Right lobe of liver (tissue), 6 donors: ENCODE data around the gene TPM1. TPM values are rescaled to one million over a fixed set of nuclear protein-coding genes. Genes with fewer than 3 reads are reported as not detected.

ENCODE experiments used
- ATAC-seq, 4 donors: fragments of 200-7000 bp; cut with Tn5 transposase; one replicate each; pipeline ENCODE4 v1.9.1; 2020; ENCODE audit warnings: mild to moderate bottlenecking in 4 of 4, moderate library complexity in 4 of 4
- DNase-seq, 3 donors: peaks; one replicate each; pipeline ENCODE4 v3.0.0-alpha.2; 2020
- H3K27ac ChIP-seq, 3 donors: fragments of 200-600 bp; one replicate each; pipeline ENCODE4 v1.8.0; 2022
- H3K27me3 ChIP-seq, 2 donors: fragments of 200-600 bp; one replicate each; pipeline ENCODE4 v1.8.0; 2022
- H3K36me3 ChIP-seq, 4 donors: fragments of 200-600 bp; sonication (generic) in 1 of 4; one replicate each; pipeline versions ENCODE4 v1.5.1 to v1.8.0; 2017 to 2022; ENCODE audit warnings: control low read depth in 1 of 4
- H3K4me1 ChIP-seq, 4 donors: fragments of 200-600 bp; sonication (generic) in 1 of 4; one replicate each; pipeline versions ENCODE4 v1.5.1 to v1.8.0; 2017 to 2022; ENCODE audit warnings: control low read depth in 1 of 4
- H3K4me3 ChIP-seq, 3 donors: fragments of 200-600 bp; one replicate each; pipeline ENCODE4 v1.8.0; 2022
- H3K9me3 ChIP-seq, 4 donors: fragments of 200-600 bp; sonication (generic) in 1 of 4; one replicate each; pipeline versions ENCODE4 v1.5.1 to v1.8.0; 2017 to 2022; ENCODE audit warnings: control low read depth in 1 of 4
- CTCF ChIP-seq, 4 donors: fragments of 200-600 bp in 3 of 4; fragments of 450-650 bp in 1 of 4; IDR thresholded peaks; one replicate each; pipeline versions ENCODE4 v1.5.1 to v1.8.0; 2016 to 2022; ENCODE audit warnings: antibody characterized with exemption in 4 of 4, mild to moderate bottlenecking in 2 of 4
- POLR2A ChIP-seq: fragments of 450-650 bp; IDR thresholded peaks from one replicate; pipeline ENCODE4 v1.6.1; 2017; ENCODE audit warnings: antibody characterized with exemption, mild to moderate bottlenecking
- WGBS: methylation state at CpG from one replicate; pipeline ENCODE4 v1.1.6; 2018; ENCODE audit warnings: low coverage, low lambda C conversion rate; ENCODE audit not compliant: insufficient coverage; ENCODE audit errors: missing lambda C conversion rate; 5-methylcytosine and 5-hydroxymethylcytosine counted together
- intact Hi-C, 2 donors: fragments of 100-400 bp; cut with DNase I; formaldehyde crosslinking; loops; one replicate each; pipeline versions ENCODE4 v1.11.2 to v1.14.1; 2022
- total RNA-seq, 6 experiments: library from RNA; depleted of rRNA in 2 of 6; stranded (reverse); fragments of >200 nt in 2 of 6; fragmentation: NEBNext Ultra II Directional in 3 of 6; extraction: Animal tissue kit (Norgen Biotek cat#: 25700) in 3 of 6; gene quantifications; one replicate each; pipeline versions ENCODE4 v1.1.0 to v1.2.4, GENCODE V29; 2016 to 2023
- donor health status: DM: no; HTN: yes; CAD: no.
- donor health status: DM: no; HTN: no; CAD: no.
- donor health status: DM: no; HTN: no; CAD: no.
- donor health status: DM: no; HTN: yes; CAD: no.
- donor health status: DM: no; HTN: yes; CAD: no.

TPM1 gene
- total RNA-seq, 6 experiments from 2014 or later = 44.3 to 180 (median 91.6) TPM

DNA sequence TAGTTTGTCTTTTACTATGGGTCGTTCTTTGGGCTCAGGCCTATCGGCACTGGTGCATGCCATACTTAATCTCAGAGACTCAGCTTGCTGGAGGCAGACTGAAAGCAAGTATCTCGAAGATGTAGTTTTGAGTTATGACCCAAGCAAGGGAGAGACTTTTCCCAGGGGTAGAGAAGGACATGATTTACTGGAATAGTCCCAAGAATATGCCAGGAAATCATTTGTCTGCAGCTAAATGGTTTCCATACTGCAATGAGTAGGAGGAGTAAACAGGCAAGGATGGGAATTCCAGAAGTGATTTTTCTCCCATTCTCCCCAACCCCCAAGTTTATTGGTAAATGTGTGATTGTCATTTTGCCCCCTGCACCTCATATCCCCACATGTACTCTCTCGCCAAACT, 43.7 kb downstream of the TPM1 start:
- Histone ChIP-seq H3K27me3 (no peaks in the 10 kb centered on the region), H3K4me3 (no peak overlapping the region), H3K36me3 (no peaks in the 10 kb centered on the region), H3K4me1 (peaks cover 0 to 14% (median 0%) of the 10 kb centered on the region in 4 donors), H3K27ac (no peak overlapping the region), H3K9me3 (no peaks in the 10 kb centered on the region)
- 93% methylated on average over 4 of the region's 4 CpGs for WGBS
- intact Hi-C loops = loop anchor here in 1 of 2 donors (10.0 kb wide), 1 partner anchor 241 kb away; no protein-coding TSS in a partner anchor
- ATAC-seq (no peak), DNase-seq (no peak)
- no peak for TF ChIP-seq CTCF (IDR thresholded peaks at IDR 0.05)
- TF ChIP-seq POLR2A = no peak

GRCh38 chr15:63086947-63087346, 44.4 kb downstream of the TPM1 start:
- H3K4me1 ChIP-seq = peaks cover 0 to 14% (median 0%) of the 10 kb centered on the region in 4 donors
- H3K27ac ChIP-seq = no peak overlapping the region
- H3K27me3 ChIP-seq = no peaks in the 10 kb centered on the region
- DNase-seq (no peak), ATAC-seq (no peak)
- intact Hi-C loops = loop anchor here in 1 of 2 donors (10.0 kb wide), 1 partner anchor 242 kb away; no protein-coding TSS in a partner anchor
- no peaks in the 10 kb centered on the region for H3K36me3 ChIP-seq
- 66% methylated on average over 5 of the region's 5 CpGs for whole genome bisulfite sequencing
- no peak for TF ChIP-seq POLR2A
- no peak for TF ChIP-seq CTCF (IDR thresholded peaks at IDR 0.05)
- no peaks in the 10 kb centered on the region for H3K9me3 ChIP-seq
- H3K4me3 ChIP-seq = no peak overlapping the region

- no peak overlapping the region for H3K4me3 ChIP-seq
- intact Hi-C loops = loop anchor here in 1 of 2 donors (10.0 kb wide), 1 partner anchor 244 kb away; no protein-coding TSS in a partner anchor
- no peak for ATAC-seq
- no peak for DNase-seq
- WGBS = 63% methylated on average over 6 of the region's 6 CpGs
- H3K36me3 ChIP-seq = no peaks in the 10 kb centered on the region
- no peaks in the 10 kb centered on the region for H3K27me3 ChIP-seq
- no peak overlapping the region for H3K27ac ChIP-seq
- H3K4me1 ChIP-seq = peaks cover 0 to 14% (median 0%) of the 10 kb centered on the region in 4 donors
- TF ChIP-seq POLR2A (no peak), CTCF (IDR thresholded peaks at IDR 0.05) (no peak)
- no peaks in the 10 kb centered on the region for H3K9me3 ChIP-seq
Observed at GRCh38 chr15:63088533-63089245, 46.1 kb downstream of the TPM1 start.

DNA sequence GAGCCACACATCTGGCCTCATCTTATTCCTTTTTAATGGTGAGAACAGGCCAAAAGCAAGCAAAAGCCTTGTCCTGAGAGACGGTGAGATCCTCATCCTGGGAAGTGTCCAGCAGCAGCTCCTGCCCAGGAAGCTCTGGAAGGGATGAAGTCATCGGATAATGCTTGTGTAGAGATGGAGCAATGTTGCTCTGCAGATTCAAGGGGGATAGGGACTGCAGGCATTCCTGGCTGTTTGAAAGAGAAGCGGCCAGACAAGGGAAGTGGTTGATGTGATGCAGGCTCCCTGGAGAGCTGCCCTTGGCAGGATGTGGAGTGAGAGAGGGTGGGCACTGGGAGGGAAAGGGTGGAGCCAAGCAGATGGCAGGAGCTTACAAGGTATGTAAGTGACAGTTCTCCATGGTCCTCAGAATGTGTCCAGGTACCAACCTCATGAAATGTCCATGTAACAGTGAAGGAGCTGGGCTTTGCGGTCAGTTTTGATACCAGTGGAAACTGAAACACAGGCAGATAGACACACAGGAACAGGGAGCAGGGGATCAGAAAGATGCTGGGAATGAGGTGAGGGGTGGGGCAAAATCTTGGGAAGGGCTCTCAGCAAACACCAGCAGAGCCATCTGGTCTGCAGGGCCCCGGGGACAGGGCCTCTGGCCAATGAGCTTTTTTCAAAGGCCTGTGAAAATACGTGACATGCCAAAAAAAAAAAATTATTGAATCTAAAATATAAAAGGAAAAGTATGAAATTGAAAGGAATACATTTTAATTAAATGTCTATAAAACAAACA, 46.9 kb downstream of the TPM1 start:
- Histone ChIP-seq H3K9me3 (no peaks in the 10 kb centered on the region), H3K36me3 (no peaks in the 10 kb centered on the region), H3K27ac (no peak overlapping the region), H3K4me1 (peaks cover 0 to 11% (median 0%) of the 10 kb centered on the region in 4 donors), H3K4me3 (no peak overlapping the region), H3K27me3 (no peaks in the 10 kb centered on the region)
- intact Hi-C loops = loop anchor here in 1 of 2 donors (10.0 kb wide), 3 partner anchors 45 to 305 kb away; partner anchors contain the start of gene TPM1
- WGBS = 82% methylated on average over 5 of the region's 6 CpGs
- no peak for DNase-seq
- no peak for TF ChIP-seq POLR2A
- no peak for TF ChIP-seq CTCF (IDR thresholded peaks at IDR 0.05)
- no peak for ATAC-seq
